ENCODE data around the gene BNIP1. TPM values are rescaled to one million over a fixed set of nuclear protein-coding genes. Genes with fewer than 3 reads are reported as not detected.

BNIP1 gene
- total RNA-seq, 2 donors from 2014 or later, result 12.5 to 19.8 TPM

- H3K4me1 ChIP-seq (replicated peaks), result no peaks in the 10 kb centered on the region
- no peaks in the 10 kb centered on the region for H3K9me3 ChIP-seq
- no peak overlapping the region for H3K27ac ChIP-seq
- DNase-seq (ENCODE audit: low spot score), result no peak
- intact Hi-C loops (cut with DNase I), result no loop called here
- H3K36me3 ChIP-seq, result no peaks in the 10 kb centered on the region
- TF ChIP-seq POLR2AphosphoS5 (IDR thresholded peaks at IDR 0.05) (no peak), CTCF (IDR thresholded peaks at IDR 0.05) (no peak), POLR2A (IDR thresholded peaks at IDR 0.05) (no peak)
- WGBS, result 21% methylated on average over 4 of the region's 4 CpGs
- no peaks in the 10 kb centered on the region for H3K27me3 ChIP-seq (replicated peaks; ENCODE audit: insufficient read depth)
- no peak overlapping the region for H3K4me3 ChIP-seq
Measured at GRCh38 chr5:173175523-173175922, 31.2 kb downstream of the BNIP1 start.

- intact Hi-C loops (cut with DNase I), result no loop called here
- no peak overlapping the region for H3K4me3 ChIP-seq
Measured at GRCh38 chr5:173178369-173178910, 34.1 kb downstream of the BNIP1 start.

GRCh38 chr5:173180331-173180730 is 36.0 kb downstream of the BNIP1 start:
- H3K9me3 ChIP-seq, result no peaks in the 10 kb centered on the region
- no peak for DNase-seq (ENCODE audit: low spot score)
- H3K27me3 ChIP-seq (replicated peaks; ENCODE audit: insufficient read depth), result no peaks in the 10 kb centered on the region
- no peak overlapping the region for H3K27ac ChIP-seq
- no peaks in the 10 kb centered on the region for H3K4me1 ChIP-seq (replicated peaks)
- intact Hi-C loops (cut with DNase I), result no loop called here
- H3K4me3 ChIP-seq, result no peak overlapping the region
- TF ChIP-seq CTCF (IDR thresholded peaks at IDR 0.05) (no peak), POLR2AphosphoS5 (IDR thresholded peaks at IDR 0.05) (no peak), POLR2A (IDR thresholded peaks at IDR 0.05) (no peak)
- WGBS, result 75% methylated on average over 2 of the region's 2 CpGs
- H3K36me3 ChIP-seq, result no peaks in the 10 kb centered on the region

More at GRCh38 chr5:173178369-173178910, 34.1 kb downstream of the BNIP1 start:
- Histone ChIP-seq H3K4me1 (replicated peaks) (no peaks in the 10 kb centered on the region), H3K27ac (no peak overlapping the region), H3K9me3 (no peaks in the 10 kb centered on the region), H3K27me3 (replicated peaks; ENCODE audit: insufficient read depth) (no peaks in the 10 kb centered on the region), H3K36me3 (no peaks in the 10 kb centered on the region)
- no peak for DNase-seq (ENCODE audit: low spot score)
- no peak for TF ChIP-seq POLR2AphosphoS5 (IDR thresholded peaks at IDR 0.05)
- TF ChIP-seq CTCF (IDR thresholded peaks at IDR 0.05), result no peak
- no peak for TF ChIP-seq POLR2A (IDR thresholded peaks at IDR 0.05)
- WGBS, result 82% methylated on average over 12 of the region's 12 CpGs

- intact Hi-C loops (cut with DNase I), result no loop called here
- H3K9me3 ChIP-seq, result no peaks in the 10 kb centered on the region
- no peak for DNase-seq (ENCODE audit: low spot score)
Measured at GRCh38 chr5:173187054-173187743, 42.9 kb downstream of the BNIP1 start.

More at GRCh38 chr5:173187054-173187743, 42.9 kb downstream of the BNIP1 start:
- 66% methylated on average over 11 of the region's 11 CpGs for WGBS
- no peaks in the 10 kb centered on the region for H3K27me3 ChIP-seq (replicated peaks; ENCODE audit: insufficient read depth)
- no peak overlapping the region for H3K4me3 ChIP-seq
- no peaks in the 10 kb centered on the region for H3K36me3 ChIP-seq
- TF ChIP-seq POLR2A (IDR thresholded peaks at IDR 0.05) (no peak), POLR2AphosphoS5 (IDR thresholded peaks at IDR 0.05) (no peak), CTCF (IDR thresholded peaks at IDR 0.05) (no peak)
- no peak overlapping the region for H3K27ac ChIP-seq
- no peaks in the 10 kb centered on the region for H3K4me1 ChIP-seq (replicated peaks)

Data from prostate gland (tissue), 2 donors.